GM12874 (cell line): ENCODE results near the gene NOCT.

Experiments
- TF ChIP-seq, protein P1 (sequence below): IDR thresholded peaks from 2 replicates; pipeline ENCODE4 v1.5.1; 2011; ENCODE audit warnings: low read depth, mild to moderate bottlenecking, control low read depth, low read length, moderate library complexity; ENCODE audit not compliant: insufficient read depth

The NOCT gene

DNA sequence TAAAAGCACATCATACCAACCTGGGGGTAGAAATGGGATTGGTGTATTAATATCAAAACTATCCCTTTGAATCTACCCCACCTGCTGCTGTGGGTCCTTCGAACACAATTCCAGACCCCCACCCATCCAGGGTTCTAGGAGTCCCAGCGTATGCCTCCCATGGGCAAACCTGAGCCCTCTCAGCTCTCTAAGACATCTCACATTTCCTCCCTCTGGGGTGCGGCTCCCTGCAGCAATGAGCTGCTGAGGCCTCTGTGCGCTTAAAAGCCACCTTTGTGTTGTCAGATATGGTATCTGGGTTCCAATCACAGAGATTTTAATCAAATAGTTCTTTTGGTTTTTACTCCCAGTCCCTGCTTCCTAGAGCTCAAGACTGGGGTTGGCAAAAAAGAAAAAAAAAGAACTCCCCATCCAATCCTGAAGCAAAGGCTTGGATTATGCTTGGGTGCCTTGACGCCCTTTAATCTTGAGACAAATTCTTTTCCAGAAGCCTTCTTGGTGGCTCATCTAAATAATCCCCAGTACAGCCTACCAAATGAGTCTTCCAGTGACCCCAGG is 37.5 kb upstream of the NOCT start:
- TF ChIP-seq, protein P1, sequence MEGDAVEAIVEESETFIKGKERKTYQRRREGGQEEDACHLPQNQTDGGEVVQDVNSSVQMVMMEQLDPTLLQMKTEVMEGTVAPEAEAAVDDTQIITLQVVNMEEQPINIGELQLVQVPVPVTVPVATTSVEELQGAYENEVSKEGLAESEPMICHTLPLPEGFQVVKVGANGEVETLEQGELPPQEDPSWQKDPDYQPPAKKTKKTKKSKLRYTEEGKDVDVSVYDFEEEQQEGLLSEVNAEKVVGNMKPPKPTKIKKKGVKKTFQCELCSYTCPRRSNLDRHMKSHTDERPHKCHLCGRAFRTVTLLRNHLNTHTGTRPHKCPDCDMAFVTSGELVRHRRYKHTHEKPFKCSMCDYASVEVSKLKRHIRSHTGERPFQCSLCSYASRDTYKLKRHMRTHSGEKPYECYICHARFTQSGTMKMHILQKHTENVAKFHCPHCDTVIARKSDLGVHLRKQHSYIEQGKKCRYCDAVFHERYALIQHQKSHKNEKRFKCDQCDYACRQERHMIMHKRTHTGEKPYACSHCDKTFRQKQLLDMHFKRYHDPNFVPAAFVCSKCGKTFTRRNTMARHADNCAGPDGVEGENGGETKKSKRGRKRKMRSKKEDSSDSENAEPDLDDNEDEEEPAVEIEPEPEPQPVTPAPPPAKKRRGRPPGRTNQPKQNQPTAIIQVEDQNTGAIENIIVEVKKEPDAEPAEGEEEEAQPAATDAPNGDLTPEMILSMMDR = no peak

DNA sequence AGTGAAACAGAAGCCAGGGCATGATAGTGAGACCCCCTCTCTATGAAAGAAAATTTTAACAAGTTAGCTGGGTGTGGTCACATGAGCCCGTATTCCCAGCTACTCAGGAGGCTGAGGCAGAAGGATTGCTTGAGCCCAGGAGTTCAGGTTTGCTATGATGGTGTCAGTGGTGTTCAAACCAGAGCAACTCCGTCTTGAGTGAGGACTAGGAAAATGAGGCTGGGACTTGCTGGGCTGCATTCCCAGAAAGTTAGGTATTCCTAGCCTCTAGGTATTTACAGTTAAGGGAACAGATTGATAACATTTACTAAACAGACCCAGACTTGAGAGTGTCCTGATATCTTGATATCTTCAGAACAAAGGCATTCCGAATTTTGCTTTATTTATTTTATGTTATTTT is 37.0 kb upstream of the NOCT start:
- TF ChIP-seq, protein P1 = no peak

DNA sequence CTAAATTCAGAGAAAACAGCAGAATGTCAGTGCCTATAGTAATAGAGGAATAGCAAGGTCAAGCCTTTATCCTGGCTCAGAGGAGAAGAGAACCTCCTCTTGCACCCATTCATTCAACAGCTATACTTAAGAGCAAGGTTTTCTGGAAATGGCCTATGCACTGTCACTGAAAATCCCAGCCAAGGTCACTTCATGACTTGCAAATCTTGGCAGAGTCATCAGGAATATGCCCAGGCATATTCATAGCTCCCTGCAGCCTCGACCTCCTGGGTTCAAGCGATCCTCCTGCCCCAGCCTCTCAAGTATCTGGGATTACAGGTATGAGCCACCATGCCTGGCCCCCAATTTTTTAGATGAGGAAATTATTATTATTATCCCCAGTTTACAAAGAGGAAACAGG is 35.8 kb upstream of the NOCT start:
- TF ChIP-seq, protein P1 = no peak

DNA sequence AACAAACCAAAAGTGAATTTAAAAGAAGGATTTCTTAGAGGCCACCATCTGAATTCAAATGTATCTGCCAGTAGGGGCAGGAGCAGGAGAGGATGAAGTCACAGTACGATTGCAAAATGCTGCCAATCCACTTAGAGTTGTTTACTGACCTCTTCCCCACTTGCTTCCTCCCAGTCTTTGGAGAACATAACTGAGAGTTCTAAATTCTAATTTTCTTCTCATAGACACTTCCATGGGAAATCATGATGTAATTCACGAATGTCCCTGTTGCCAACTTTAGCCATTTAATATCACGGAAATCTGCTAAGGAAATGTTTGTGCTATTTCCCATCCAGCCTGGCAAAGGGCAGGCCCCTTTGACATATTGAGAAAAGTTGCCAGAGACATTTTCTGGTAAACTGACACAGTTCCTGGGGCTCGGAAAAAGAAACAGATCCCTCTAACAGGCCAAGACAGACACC is 33.6 kb upstream of the NOCT start:
- TF ChIP-seq, protein P1 = no peak

DNA sequence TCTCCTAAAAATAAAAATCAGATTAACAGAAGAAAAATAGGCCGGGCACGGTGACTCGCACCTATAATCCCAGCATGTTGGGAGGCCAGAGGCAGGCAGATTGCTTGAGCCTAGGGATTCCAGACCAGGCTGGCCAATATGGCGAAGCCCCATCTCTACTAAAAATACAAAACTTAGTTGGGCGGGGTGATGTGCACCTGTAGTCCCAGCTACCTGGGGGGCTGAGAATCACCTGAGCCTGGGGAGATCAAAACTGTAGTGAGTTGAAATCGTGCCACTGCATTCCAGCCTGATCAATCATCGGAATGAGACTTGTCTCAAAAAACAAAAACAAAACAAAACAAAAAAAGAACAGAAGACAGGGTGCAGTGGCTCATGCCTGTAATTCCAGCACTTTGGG is 32.8 kb upstream of the NOCT start:
- TF ChIP-seq, protein P1 = no peak

DNA sequence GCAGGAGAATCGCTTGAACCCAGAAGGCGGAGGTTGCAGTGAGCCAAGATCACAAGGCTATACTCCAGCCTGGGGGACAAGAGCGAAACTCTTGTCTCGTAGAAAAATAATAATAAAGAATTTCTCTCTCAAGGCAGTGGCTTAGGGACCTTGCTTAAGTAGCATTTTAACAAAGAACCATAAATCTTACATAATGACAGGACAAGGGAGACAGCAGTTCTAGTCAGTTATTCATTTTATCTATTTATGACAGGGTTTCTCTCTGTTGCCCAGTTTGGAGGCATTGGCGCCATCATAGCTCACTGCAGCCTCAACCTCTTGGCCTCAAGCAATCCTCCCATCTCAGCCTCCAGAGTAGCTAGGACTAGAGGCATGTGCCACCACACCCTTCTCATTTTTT is 31.9 kb upstream of the NOCT start:
- TF ChIP-seq, protein P1 = no peak

DNA sequence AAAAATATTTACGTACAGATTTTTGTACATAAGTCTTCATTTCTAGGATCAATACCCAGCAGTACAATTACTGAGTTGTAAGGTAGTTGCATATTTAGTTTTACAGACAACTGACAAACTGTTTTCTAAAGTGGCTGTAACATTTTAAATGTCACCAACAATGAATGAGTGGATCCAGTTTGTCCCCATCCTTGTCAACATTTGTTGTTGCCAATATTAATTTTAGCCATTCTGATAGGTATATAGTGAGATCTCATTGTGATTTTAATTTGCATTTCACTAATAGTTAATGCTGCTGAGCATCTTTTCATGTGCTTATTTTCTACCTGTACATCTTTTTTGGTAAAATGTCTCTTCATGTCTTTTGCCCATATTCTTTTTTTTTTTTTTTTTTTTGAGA is 30.9 kb upstream of the NOCT start:
- TF ChIP-seq, protein P1 = no peak

DNA sequence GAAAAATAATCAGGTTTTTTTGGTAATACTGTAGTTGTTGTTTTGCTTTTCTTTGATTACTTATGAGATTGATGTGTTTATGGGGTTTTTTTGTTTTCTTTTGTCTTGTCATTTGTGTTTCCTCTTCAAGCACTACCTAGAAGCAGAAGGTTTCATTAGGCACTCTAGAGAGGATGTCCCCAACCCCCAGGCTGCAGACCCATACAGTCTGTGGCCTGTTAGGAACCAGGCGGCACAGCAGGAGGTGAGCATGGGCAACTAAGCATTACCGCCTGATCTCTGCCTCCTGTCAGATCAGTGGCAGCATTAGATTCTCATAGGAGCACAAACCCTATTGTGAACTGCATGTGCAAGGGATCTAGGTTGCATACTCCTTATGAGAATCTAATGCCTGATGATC is 22.9 kb upstream of the NOCT start:
- TF ChIP-seq, protein P1 = no peak
